Activated CD4-positive, alpha-beta T cell treated with anti-CD3 and anti-CD28 coated beads, Interleukin-2, Interleukin-4, amounts not matched to agents 100 ng/mL and 50 ng/mL, durations not matched to agents 16 hours and 8 hours (primary cell): ENCODE measurements around the gene S100P.

Experiments used
- DNase-seq: peaks from one replicate; pipeline ENCODE4 v3.0.0-alpha.2; 2020; ENCODE audit warnings: low spot score

The S100P gene

GRCh38 chr4:6697131-6697530 lies 3.5 kb downstream of the S100P start:
- DNase-seq: no peak

GRCh38 chr4:6699388-6699787 lies 5.7 kb downstream of the S100P start:
- no peak for DNase-seq

- DNase-seq: no peak
Observed at GRCh38 chr4:6699903-6700302, 6.2 kb downstream of the S100P start.

GRCh38 chr4:6701371-6701770 lies 7.7 kb downstream of the S100P start:
- no peak for DNase-seq

- DNase-seq: no peak
Observed at GRCh38 chr4:6702761-6703160, 9.1 kb downstream of the S100P start.

- peak; percentile 25 for DNase-seq
Observed at GRCh38 chr4:6703786-6704185, 10.1 kb downstream of the S100P start.

- DNase-seq: peak; percentile 37
Observed at GRCh38 chr4:6705646-6706045, 12.0 kb downstream of the S100P start.

GRCh38 chr4:6706173-6706572 lies 12.5 kb downstream of the S100P start:
- no peak for DNase-seq

GRCh38 chr4:6709230-6710114 lies 15.8 kb downstream of the S100P start, which contains the start of gene MRFAP1L1:
Gene MRFAP1L1 (minus strand): TSS chr4:6709865. CDS start chr4:6709629, 236 bp downstream.
- DNase-seq: peak; percentile 97

- DNase-seq: no peak
Observed at GRCh38 chr4:6710282-6710681, 16.6 kb downstream of the S100P start.

- DNase-seq: no peak
Observed at GRCh38 chr4:6710996-6711395, 17.3 kb downstream of the S100P start.

- no peak for DNase-seq
Observed at GRCh38 chr4:6714954-6715353, 21.3 kb downstream of the S100P start.

- DNase-seq: no peak
Observed at GRCh38 chr4:6715704-6716017, 22.0 kb downstream of the S100P start.

- DNase-seq: peak; percentile 91
Observed at GRCh38 chr4:6716018-6716911, 22.6 kb downstream of the S100P start, which contains the start of gene BLOC1S4. Gene BLOC1S4 (plus strand): TSS chr4:6716174. CDS start chr4:6716210, 36 bp downstream.

GRCh38 chr4:6716958-6717655 lies 23.4 kb downstream of the S100P start:
- DNase-seq: no peak

- no peak for DNase-seq
Observed at GRCh38 chr4:6718932-6719610, 25.4 kb downstream of the S100P start.

GRCh38 chr4:6719611-6720179 lies 26.0 kb downstream of the S100P start:
- DNase-seq: no peak

- peak; percentile 76 for DNase-seq
Observed at GRCh38 chr4:6720202-6720699, 26.6 kb downstream of the S100P start.

- no peak for DNase-seq
Observed at GRCh38 chr4:6721121-6721520, 27.4 kb downstream of the S100P start.

GRCh38 chr4:6722891-6723290 lies 29.2 kb downstream of the S100P start:
- DNase-seq: no peak

GRCh38 chr4:6723851-6724250 lies 30.2 kb downstream of the S100P start:
- no peak for DNase-seq
